A673 (cell line): ENCODE data around the gene ARHGAP45. TPM values are rescaled to one million over a fixed set of nuclear protein-coding genes. Genes with fewer than 3 reads are reported as not detected.

Experiments used
- BruUV-seq: library from RNA; stranded (reverse); fragments of 400-500 nt; replicated peaks from 2 replicates; lab custom pipeline; 2021; lab: Mats Ljungman, UMichigan
- CTCF ChIA-PET: fragments of 300-600 bp; sonication (Branson Sonifier 250); formaldehyde crosslinking; loops from one replicate; lab custom pipeline; 2022; ENCODE audit warnings: antibody characterized with exemption; lab: Charles Lee
- POLR2A ChIA-PET: fragments of 300-600 bp; sonication (Branson Sonifier 250); formaldehyde crosslinking; loops from one replicate; lab custom pipeline; 2022; ENCODE audit warnings: antibody characterized with exemption; ENCODE audit not compliant: low non-redundant PET; lab: Charles Lee
- DNase-seq: peaks from one replicate; pipeline ENCODE4 v3.0.0-alpha.2; 2015; ENCODE audit warnings: low spot score
- H3K27ac ChIP-seq: fragments of 200-600 bp; sonication (generic); 2 replicates; pipeline ENCODE4 v1.5.1; 2016; ENCODE audit warnings: mixed run types, low read depth, mild to moderate bottlenecking, mixed read lengths, antibody characterized with exemption, low read length; ENCODE audit not compliant: poor library complexity, severe bottlenecking
- H3K27me3 ChIP-seq: fragments of 200-600 bp; sonication (generic); replicated peaks from 2 replicates; pipeline ENCODE4 v1.6.1; 2017; ENCODE audit warnings: mixed run types, low read depth, mild to moderate bottlenecking, mixed read lengths, antibody characterized with exemption, low read length; ENCODE audit not compliant: insufficient read depth, poor library complexity
- H3K36me3 ChIP-seq: fragments of 200-600 bp; sonication (generic); 2 replicates; pipeline ENCODE4 v1.6.1; 2016; ENCODE audit warnings: mixed run types, mild to moderate bottlenecking, mixed read lengths, antibody characterized with exemption, low read length; ENCODE audit not compliant: insufficient read depth, poor library complexity, severe bottlenecking
- H3K4me1 ChIP-seq: fragments of 200-600 bp; sonication (generic); 2 replicates; pipeline ENCODE4 v1.6.1; 2017; ENCODE audit warnings: mixed run types, mild to moderate bottlenecking, mixed read lengths, antibody characterized with exemption, low read length; ENCODE audit not compliant: insufficient read depth, poor library complexity, severe bottlenecking
- H3K4me3 ChIP-seq: fragments of 200-600 bp; sonication (generic); 2 replicates; pipeline ENCODE4 v1.5.1; 2016; ENCODE audit warnings: low read depth, mixed run types, mild to moderate bottlenecking, mixed read lengths, low read length; ENCODE audit not compliant: poor library complexity, severe bottlenecking
- H3K9me3 ChIP-seq: fragments of 200-600 bp; sonication (generic); 2 replicates; pipeline ENCODE4 v1.6.1; 2016; ENCODE audit warnings: mixed run types, low read depth, mild to moderate bottlenecking, mixed read lengths, antibody characterized with exemption, low read length; ENCODE audit not compliant: poor library complexity, severe bottlenecking
- CTCF ChIP-seq: fragments of 300-800, 200-600 bp; sonication (generic); conservative IDR thresholded peaks from 2 replicates; pipeline ENCODE4 v1.5.1; 2017; ENCODE audit warnings: low read depth, mild to moderate bottlenecking, antibody characterized with exemption, low read length, moderate library complexity, mixed read lengths
- EZH2 ChIP-seq: fragments of 200-600 bp; sonication (generic); IDR thresholded peaks from 2 replicates; pipeline ENCODE4 v1.6.1; 2017; ENCODE audit warnings: borderline replicate concordance, low read depth, mild to moderate bottlenecking, mixed read lengths, antibody characterized with exemption, low read length; ENCODE audit not compliant: poor library complexity, severe bottlenecking
- intact Hi-C: fragments of 100-400 bp; cut with micrococcal nuclease; formaldehyde crosslinking; loops from one replicate; pipeline ENCODE4 v1.10.0; 2022; ENCODE audit not compliant: unreplicated experiment
- total RNA-seq: library from RNA; stranded (reverse); gene quantifications from 2 replicates; pipeline ENCODE4 v1.2.3, GENCODE V29; 2021

The ARHGAP45 gene
- total RNA-seq, 1 experiment from 2014 or later = 3.2 TPM

- CTCF ChIA-PET = no interaction called here
- Histone ChIP-seq H3K4me1 (peaks cover 22% of the 10 kb centered on the region), H3K9me3 (no peaks in the 10 kb centered on the region), H3K36me3 (peaks cover 26% of the 10 kb centered on the region), H3K27ac (no peak overlapping the region), H3K4me3 (no peak overlapping the region), H3K27me3 (no peaks in the 10 kb centered on the region)
- BruUV-seq = no TSS peak
- DNase-seq = peak; percentile 86
- intact Hi-C loops = loop anchor here (10.0 kb wide), 1 partner anchor 82 kb away; the partner anchor contains the start of genes CNN2, RNU6-2 and TMEM259
- TF ChIP-seq EZH2 (no peak), CTCF (0 out of 2 replicates have a peak, but pooled peaks have one; percentile 31)
- POLR2A ChIA-PET = no interaction called here
These were observed 40.1 kb downstream of the ARHGAP45 start for GRCh38 chr19:1106841-1107660.

- no peak for DNase-seq
- CTCF ChIA-PET = no interaction called here
- intact Hi-C loops = loop anchor here (10.0 kb wide), 1 partner anchor 83 kb away; the partner anchor contains the start of genes CNN2, RNU6-2 and TMEM259
- no peaks in the 10 kb centered on the region for H3K9me3 ChIP-seq
- no peaks in the 10 kb centered on the region for H3K27me3 ChIP-seq
- peaks cover 29% of the 10 kb centered on the region for H3K36me3 ChIP-seq
- H3K4me1 ChIP-seq = peaks cover 16% of the 10 kb centered on the region
- H3K27ac ChIP-seq = no peak overlapping the region
- POLR2A ChIA-PET = no interaction called here
- H3K4me3 ChIP-seq = no peak overlapping the region
- TF ChIP-seq EZH2 (no peak), CTCF (no peak)
- BruUV-seq = no TSS peak
These were observed 40.8 kb downstream of the ARHGAP45 start for GRCh38 chr19:1107661-1108261.

GRCh38 chr19:1108291-1109031 is 41.5 kb downstream of the ARHGAP45 start:
- no peak overlapping the region for H3K4me3 ChIP-seq
- CTCF ChIA-PET = no interaction called here
- no TSS peak for BruUV-seq
- no peak for DNase-seq
- H3K27ac ChIP-seq = no peak overlapping the region
- TF ChIP-seq EZH2 = no peak
- TF ChIP-seq CTCF = no peak
- POLR2A ChIA-PET = interaction anchor here (0.7 kb wide), 1 partner anchor 15 kb away, joined by 4 read pairs; no protein-coding TSS in a partner anchor
- peaks cover 29% of the 10 kb centered on the region for H3K36me3 ChIP-seq
- intact Hi-C loops = loop anchor here (10.0 kb wide), 1 partner anchor 84 kb away; the partner anchor contains the start of genes CNN2, RNU6-2 and TMEM259
- H3K9me3 ChIP-seq = no peaks in the 10 kb centered on the region
- H3K4me1 ChIP-seq = peaks cover 22% of the 10 kb centered on the region
- H3K27me3 ChIP-seq = no peaks in the 10 kb centered on the region
